ENCODE measurements around the gene LENG8. TPM values are rescaled to one million over a fixed set of nuclear protein-coding genes. Genes with fewer than 3 reads are reported as not detected.
"Not testable (repeated sequence)": the region's sequence is repeated elsewhere in the genome, so short reads cannot be mapped to it uniquely, and the experiment has no call there.

LENG8 gene
- total RNA-seq, 1 experiment from 2014 or later = 267 TPM

GRCh38 chr19:54493967-54494585 lies 45.1 kb downstream of the LENG8 start:
- no peak for DNase-seq
- no peak overlapping the region for H3K4me3 Mint-ChIP-seq (ENCODE audit: low read depth, unreplicated experiment)
- peaks cover 71% of the 10 kb centered on the region for H3K27me3 Mint-ChIP-seq (ENCODE audit: unreplicated experiment)
- no peak overlapping the region for H3K27ac Mint-ChIP-seq (ENCODE audit: unreplicated experiment)
- intact Hi-C loops (cut with micrococcal nuclease; ENCODE audit: unreplicated experiment) = no loop called here
- no peaks in the 10 kb centered on the region for H3K36me3 Mint-ChIP-seq (ENCODE audit: insufficient read depth, unreplicated experiment)
- H3K4me1 Mint-ChIP-seq (ENCODE audit: low read depth, unreplicated experiment) = no peaks in the 10 kb centered on the region
- TF ChIP-seq CTCF (IDR thresholded peaks at IDR 0.05; ENCODE audit: unreplicated experiment) = no peak
- CTCF ChIA-PET = interaction anchor here (0.5 kb wide), 1 partner anchor 38 kb away, joined by 4 read pairs; no protein-coding TSS in a partner anchor
- no peaks in the 10 kb centered on the region for H3K9me3 Mint-ChIP-seq (ENCODE audit: low read depth, unreplicated experiment)
- BruUV-seq (replicated peaks) = no TSS peak

DNA sequence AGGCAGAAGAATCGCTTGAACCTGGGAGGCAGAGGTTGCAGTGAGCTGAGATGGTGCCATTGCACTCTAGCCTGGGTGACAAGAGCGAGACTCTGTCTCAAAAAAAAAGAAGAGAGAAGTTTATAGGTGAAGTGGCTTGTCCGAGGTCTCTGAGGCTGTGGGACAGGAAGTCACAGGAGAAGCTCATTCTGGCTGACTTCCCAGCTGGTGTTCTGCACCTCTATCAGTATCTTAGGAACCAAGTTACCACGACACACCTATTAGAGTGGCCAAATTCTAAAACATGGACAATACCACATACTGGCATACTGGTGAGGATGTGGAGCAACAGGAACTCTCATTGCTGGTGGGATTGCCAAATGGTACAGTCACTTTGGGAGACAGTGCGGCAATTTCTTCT lies 46.3 kb downstream of the LENG8 start:
- H3K4me1 Mint-ChIP-seq (ENCODE audit: low read depth, unreplicated experiment); CTCF ChIA-PET; H3K27ac Mint-ChIP-seq (ENCODE audit: unreplicated experiment); BruUV-seq (replicated peaks); H3K4me3 Mint-ChIP-seq (ENCODE audit: low read depth, unreplicated experiment); H3K36me3 Mint-ChIP-seq (ENCODE audit: insufficient read depth, unreplicated experiment); intact Hi-C loops (cut with micrococcal nuclease; ENCODE audit: unreplicated experiment); DNase-seq; H3K9me3 Mint-ChIP-seq (ENCODE audit: low read depth, unreplicated experiment): not testable (repeated sequence)
- H3K27me3 Mint-ChIP-seq (ENCODE audit: unreplicated experiment) = peaks cover 65% of the 10 kb centered on the region

DNA sequence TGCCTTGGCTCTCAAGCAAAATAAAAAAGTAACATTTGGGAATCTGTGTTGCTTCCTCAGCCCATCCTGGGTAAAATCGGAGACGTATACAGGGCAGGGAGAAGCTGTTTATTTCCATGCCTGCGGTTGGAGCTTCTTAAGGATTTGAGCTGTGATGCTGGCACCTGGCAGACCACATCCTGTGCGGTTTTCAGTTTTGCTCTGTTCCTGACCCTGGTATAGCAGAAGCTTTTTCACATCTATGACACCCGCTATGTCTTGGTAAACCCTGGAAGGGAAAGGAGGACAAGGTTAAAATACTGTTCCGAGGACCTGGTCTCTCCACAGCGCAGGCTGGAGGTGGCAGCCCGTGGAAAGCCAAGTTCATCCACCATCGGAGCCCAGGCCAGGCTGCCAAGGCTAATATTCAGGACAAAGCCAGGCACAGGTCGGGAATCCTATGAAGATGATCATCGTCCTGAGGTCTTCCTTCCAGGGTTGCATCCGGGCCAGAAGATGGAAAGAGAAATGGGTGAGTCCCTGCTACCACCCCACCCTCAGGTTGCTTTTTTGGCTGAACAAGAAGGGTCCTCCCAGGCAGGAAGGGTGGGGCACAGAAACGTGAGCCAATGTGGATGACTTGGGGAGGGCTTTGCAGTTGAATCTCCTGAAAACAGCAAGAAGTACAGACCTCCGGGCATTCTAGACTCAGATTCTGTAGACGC lies 48.9 kb downstream of the LENG8 start:
- CTCF ChIA-PET = interaction anchor here (0.5 kb wide), 1 partner anchor 10 kb away, joined by 4 read pairs; no protein-coding TSS in a partner anchor
- H3K4me3 Mint-ChIP-seq (ENCODE audit: low read depth, unreplicated experiment) = not testable (repeated sequence)

DNA sequence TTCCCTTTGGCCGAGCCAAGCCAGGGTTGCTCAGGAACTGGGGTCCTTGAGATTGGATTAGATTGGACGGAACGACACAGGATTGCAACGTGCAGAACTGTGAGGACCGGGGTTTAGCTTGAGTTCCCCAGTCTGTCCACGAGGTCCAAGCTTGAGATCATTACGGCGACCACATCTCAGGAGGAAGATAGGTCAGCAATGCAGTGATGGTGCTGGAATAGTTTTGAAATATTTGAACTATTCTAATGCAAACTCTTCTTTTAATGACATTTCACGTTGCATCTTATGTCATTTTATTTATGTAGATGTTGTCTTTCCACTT lies 49.4 kb downstream of the LENG8 start:
- H3K27ac Mint-ChIP-seq (ENCODE audit: unreplicated experiment); H3K4me3 Mint-ChIP-seq (ENCODE audit: low read depth, unreplicated experiment); H3K36me3 Mint-ChIP-seq (ENCODE audit: insufficient read depth, unreplicated experiment); DNase-seq; BruUV-seq (replicated peaks); H3K4me1 Mint-ChIP-seq (ENCODE audit: low read depth, unreplicated experiment); CTCF ChIA-PET; intact Hi-C loops (cut with micrococcal nuclease; ENCODE audit: unreplicated experiment); H3K9me3 Mint-ChIP-seq (ENCODE audit: low read depth, unreplicated experiment): not testable (repeated sequence)
- H3K27me3 Mint-ChIP-seq (ENCODE audit: unreplicated experiment) = peaks cover 42% of the 10 kb centered on the region

More for the DNA sequence above, 48.9 kb downstream of the LENG8 start:
- BruUV-seq (replicated peaks); intact Hi-C loops (cut with micrococcal nuclease; ENCODE audit: unreplicated experiment); H3K27ac Mint-ChIP-seq (ENCODE audit: unreplicated experiment); H3K9me3 Mint-ChIP-seq (ENCODE audit: low read depth, unreplicated experiment); H3K4me1 Mint-ChIP-seq (ENCODE audit: low read depth, unreplicated experiment); DNase-seq; H3K36me3 Mint-ChIP-seq (ENCODE audit: insufficient read depth, unreplicated experiment): not testable (repeated sequence)
- peaks cover 47% of the 10 kb centered on the region for H3K27me3 Mint-ChIP-seq (ENCODE audit: unreplicated experiment)

GRCh38 chr19:54502518-54503048 lies 53.6 kb downstream of the LENG8 start, which contains the start of gene LAIR2:
TSS of gene LAIR2 (plus strand) at chr19:54502831. CDS start at chr19:54502919, 88 bp downstream.
- Mint-ChIP-seq H3K27me3 (ENCODE audit: unreplicated experiment) (peaks cover 56% of the 10 kb centered on the region), H3K4me3 (ENCODE audit: low read depth, unreplicated experiment) (no peak within 1 kb of the TSS), H3K27ac (ENCODE audit: unreplicated experiment) (no peak within 1 kb of the TSS), H3K9me3 (ENCODE audit: low read depth, unreplicated experiment) (peaks cover 2% of the 10 kb centered on the region), H3K4me1 (ENCODE audit: low read depth, unreplicated experiment) (peaks cover 17% of the 10 kb centered on the region), H3K36me3 (ENCODE audit: insufficient read depth, unreplicated experiment) (no peaks in the 10 kb centered on the region)
- BruUV-seq (replicated peaks) = no TSS peak
- intact Hi-C loops (cut with micrococcal nuclease; ENCODE audit: unreplicated experiment) = no loop called here
- CTCF ChIA-PET = no interaction called here
- TF ChIP-seq CTCF (IDR thresholded peaks at IDR 0.05; ENCODE audit: unreplicated experiment) = no peak
- no peak for DNase-seq

DNA sequence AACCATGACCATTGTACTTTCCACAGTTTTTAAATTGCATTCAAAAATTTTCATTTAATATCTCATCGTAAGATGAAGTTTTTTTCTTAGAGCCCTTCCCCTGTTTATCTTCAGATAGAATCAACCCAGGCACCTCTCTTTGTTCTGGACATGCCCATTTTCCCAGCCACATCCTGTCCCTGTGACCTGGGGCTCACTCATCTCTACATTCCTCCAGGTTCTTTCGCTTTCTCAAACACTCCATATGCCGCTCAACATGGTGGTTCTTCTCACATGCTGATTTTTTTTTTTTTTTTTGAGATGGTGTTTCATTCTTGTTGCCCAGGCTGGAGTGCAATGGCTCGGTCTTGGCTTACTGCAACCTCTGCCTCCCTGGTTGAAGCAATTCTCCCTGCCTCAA lies 56.5 kb downstream of the LENG8 start:
- BruUV-seq (replicated peaks); intact Hi-C loops (cut with micrococcal nuclease; ENCODE audit: unreplicated experiment); DNase-seq: not testable (repeated sequence)

More for the DNA sequence above, 56.5 kb downstream of the LENG8 start:
- CTCF ChIA-PET = interaction anchor here (1.3 to 1.4 kb wide), 2 partner anchors 32 to 33 kb away, joined by 3 read pairs; partner anchors contain the start of gene CDC42EP5
- not testable (repeated sequence) for H3K27ac Mint-ChIP-seq (ENCODE audit: unreplicated experiment); H3K36me3 Mint-ChIP-seq (ENCODE audit: insufficient read depth, unreplicated experiment); H3K4me3 Mint-ChIP-seq (ENCODE audit: low read depth, unreplicated experiment); H3K9me3 Mint-ChIP-seq (ENCODE audit: low read depth, unreplicated experiment)
- Mint-ChIP-seq H3K27me3 (ENCODE audit: unreplicated experiment) (peaks cover 56% of the 10 kb centered on the region), H3K4me1 (ENCODE audit: low read depth, unreplicated experiment) (peaks cover 20% of the 10 kb centered on the region)

Measured in Calu3 (cell line).